GM12801 (cell line): ENCODE measurements around the gene ZNF205.

Experiments used
- CTCF ChIP-seq: IDR thresholded peaks from one replicate; pipeline ENCODE4 v1.5.1; 2011; ENCODE audit warnings: control low read depth; ENCODE audit not compliant: insufficient read length; ENCODE audit errors: extremely low read depth

The ZNF205 gene

GRCh38 chr16:3164121-3164991 lies 52.0 kb downstream of the ZNF205 start:
- no peak for TF ChIP-seq CTCF

DNA sequence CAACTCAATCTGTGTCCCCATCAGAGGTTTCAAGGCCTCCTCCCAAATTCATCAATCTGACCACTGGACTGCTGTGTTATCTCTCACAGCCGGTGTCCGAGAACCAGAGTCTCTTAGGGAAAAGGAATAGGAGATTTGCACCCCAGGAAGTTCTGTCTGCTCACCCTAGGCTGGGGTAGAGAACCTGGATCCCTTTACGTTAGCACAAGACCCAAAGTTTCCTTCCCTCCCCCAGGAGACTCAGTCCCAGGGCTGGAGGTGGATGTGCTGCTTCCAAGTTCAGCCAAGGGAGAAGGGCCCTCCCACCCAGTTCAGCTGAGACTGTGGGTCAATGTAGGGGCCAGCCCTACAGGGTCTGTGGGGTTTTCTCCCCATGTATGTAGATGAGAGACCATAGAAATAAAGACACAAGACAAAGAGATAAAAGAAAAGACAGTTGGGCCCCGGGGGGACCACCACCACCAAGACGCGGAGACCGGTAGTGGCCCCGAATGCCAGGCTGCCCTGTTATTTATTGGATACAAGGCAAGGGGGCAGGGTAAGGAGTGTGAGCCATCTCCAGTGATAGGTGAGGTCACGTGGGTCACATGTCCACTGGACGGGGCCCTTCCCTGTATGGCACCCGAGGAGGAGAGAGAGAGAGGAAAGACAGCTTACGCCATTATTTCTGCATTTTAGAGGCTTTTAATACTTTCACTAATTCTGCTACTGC lies 52.9 kb downstream of the ZNF205 start:
- no peak for TF ChIP-seq CTCF

- no peak for TF ChIP-seq CTCF
Measured at GRCh38 chr16:3166505-3166886, 54.1 kb downstream of the ZNF205 start.
